ENCODE data around the gene MARVELD3.

Gene MARVELD3

DNA sequence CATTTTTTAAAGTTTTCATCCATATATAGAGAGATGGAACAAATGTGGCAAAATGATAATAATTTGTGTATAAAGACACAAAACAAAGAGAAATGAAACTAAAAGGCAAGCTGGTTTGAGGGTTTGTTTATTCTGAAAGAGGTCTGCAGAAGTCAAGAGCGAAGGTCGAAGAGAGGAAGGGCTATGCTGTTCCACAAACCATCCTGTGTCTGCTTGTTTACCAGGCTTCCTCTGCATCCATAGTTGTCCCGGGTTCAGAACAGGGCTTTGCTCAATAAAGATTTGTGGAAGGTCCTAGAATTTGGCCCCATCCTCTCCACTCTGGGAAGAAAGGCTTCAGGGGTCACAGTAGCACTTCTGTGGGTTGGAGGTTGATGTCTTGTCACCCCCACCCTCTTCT lies 2.4 kb upstream of the MARVELD3 start:
- no peak for DNase-seq (ENCODE audit: low read depth in 2 of 2)

DNA sequence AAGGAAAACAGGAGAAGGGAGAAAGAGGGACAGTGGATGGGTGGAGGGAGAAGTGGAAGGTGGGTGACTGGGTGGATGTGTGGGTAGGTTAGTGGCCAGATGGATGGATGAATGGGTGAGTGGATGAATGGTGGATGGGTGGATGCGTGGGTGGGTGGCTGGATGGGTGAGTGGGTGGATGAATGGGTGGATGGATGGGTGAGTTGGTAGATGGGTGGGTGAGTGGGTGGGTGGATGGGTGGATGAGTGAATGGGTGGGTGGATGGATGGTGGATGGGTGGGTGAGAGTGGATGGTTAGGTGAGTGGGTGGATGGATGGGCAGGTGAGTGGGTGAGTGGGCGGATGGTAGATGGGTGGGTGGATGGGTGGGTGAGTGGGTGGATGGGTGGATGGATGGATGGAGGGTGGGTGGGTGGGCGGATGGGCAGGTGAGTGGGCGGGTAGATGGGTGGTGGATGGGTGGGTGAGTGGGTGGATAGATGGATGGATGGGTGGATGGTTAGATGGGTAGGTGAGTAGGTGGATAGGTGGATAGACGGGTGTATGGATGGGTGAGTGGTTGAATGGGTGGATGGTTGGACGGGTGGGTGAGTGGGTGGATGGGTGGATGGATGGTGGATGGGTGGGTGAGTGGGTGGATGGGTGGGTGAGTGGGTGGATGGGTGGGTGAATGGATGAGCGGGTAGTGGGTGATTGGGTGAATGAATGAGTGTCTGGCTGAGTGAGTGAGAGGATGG lies 702 bp upstream of the MARVELD3 start:
- no peak for DNase-seq (ENCODE audit: low read depth in 2 of 2)

DNA sequence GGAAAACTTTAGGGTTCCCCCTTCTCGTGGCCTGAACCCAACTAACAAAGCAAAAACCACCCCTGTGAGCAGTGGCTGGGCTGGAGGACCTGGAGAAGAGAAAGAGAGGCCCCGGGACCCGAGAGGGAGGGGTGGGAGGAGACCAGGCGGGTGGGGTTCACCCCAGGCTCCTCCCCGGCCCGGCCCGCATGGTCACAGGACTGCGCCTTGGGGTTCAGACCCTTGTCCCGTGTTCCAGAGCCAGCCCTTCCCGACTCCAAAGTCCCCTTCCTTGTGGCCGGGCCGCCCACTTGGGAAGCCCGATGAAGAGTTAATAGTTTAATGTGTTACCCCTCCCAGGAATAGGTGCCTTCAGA lies 852 bp downstream of the MARVELD3 start:
- DNase-seq (ENCODE audit: low read depth in 2 of 2) = no peak

DNA sequence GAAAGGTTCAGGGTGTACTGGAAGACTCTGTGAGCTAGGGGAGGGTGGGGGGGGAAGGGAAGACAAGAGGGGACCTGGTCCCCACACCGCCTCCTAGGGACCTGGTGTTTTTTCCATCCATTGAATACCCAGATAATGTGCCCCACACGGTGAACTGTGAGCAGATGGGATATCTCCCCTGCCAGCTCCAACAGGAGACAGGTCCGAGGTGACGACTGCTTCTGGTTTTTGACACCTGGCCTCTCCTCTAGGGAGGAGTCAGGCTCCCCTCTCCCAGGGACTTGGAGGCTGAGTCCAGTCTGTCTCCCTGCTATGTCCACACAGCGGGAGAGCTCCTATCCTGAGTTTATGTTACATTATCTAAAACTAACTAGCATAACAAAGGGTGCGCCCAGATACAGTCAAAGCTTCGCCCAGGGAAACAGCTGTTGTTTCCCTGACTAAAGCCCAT lies 1.8 kb downstream of the MARVELD3 start:
- no peak for DNase-seq (ENCODE audit: low read depth in 2 of 2)

DNA sequence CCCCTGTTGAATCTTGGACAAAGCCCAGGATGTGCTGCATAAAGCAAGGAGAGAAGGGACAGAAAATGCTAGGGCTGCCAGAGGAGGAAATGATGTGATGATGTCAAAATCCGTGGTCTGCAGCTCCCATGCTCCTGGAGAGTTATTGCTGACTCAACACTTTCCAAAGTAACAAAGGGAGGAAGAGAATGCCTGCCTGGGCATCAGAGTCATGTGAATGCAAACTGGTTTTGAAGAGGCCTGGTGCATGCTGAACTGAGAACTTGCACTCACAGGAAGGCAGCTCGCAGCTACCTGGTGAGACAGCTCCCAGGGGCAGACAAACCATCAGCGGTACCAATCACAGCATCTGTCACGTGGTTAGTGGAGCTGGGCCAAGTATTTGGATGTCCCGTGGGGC lies 2.8 kb downstream of the MARVELD3 start:
- DNase-seq (ENCODE audit: low read depth in 2 of 2) = no peak

DNA sequence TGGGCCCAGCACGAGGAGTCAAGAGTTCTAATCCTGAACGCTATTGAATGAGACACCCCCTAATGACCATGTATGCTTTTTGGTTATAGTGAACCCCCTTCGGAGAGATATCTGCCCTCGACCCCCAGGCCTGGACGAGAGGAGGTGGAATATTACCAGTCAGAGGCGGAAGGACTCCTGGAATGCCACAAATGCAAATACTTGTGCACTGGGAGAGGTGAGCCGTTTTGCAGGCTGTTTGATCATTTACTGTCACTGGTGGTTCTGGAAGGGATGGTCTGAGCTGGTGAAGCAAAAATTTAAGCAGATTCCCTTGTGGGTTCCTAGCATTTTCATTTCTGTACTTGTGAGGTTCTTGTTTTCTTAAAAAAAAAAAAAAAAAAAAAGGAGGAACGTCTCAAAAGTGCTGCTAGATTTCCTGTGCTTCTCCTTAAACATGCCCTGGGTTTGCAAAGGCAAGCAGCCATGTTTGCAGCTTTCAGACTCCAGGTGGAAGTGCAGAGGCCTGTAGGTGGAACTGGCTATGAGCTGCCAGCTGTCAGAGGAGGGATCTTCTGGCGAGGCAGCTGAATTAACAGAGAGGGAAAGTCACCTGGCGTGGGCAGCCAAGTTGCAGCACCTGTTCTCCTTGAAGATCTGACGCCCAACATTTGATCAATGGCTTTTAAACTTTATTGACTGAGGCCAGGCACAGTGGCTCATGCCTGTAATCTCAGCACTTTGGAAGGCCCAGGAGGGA lies 3.5 kb downstream of the MARVELD3 start:
- no peak for DNase-seq (ENCODE audit: low read depth in 2 of 2)

DNA sequence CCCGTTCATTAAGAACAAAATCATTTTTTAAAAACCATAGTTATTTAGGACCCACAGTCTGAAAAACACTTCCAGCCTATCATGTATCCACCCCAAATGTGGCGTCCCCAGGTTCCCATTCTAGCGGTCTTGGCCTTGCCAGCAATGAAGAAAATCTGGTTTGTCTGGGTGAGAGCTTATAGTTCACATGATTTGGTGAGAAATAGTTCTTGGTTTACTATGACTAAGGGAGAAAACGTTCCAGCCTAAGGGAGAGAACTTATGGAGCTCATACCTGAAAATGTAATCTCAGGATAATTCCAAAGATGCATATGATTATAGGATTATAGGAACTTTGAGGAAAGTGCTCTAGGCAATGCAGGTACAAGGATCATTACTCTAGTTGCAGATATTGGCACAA lies 4.8 kb downstream of the MARVELD3 start:
- DNase-seq (ENCODE audit: low read depth in 2 of 2) = no peak

DNA sequence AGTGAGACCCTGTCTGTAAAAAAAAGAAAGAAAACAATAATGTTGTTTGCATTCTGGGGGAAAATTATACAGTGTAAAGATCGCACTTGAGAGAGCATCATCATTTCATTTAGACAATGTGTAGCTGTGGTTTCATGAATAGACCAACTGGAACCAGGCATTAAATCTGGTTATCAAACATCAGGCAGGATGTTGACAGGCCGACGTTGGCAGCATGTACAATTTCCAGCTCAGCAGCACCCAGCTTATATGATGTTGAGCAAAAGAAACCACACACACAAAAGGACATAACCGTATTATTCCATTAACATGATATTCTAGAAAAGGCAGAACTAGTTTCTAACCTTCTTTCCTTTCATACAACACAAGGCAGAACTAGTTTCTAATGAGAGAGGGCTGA lies 5.8 kb downstream of the MARVELD3 start:
- no peak for DNase-seq (ENCODE audit: low read depth in 2 of 2)

DNA sequence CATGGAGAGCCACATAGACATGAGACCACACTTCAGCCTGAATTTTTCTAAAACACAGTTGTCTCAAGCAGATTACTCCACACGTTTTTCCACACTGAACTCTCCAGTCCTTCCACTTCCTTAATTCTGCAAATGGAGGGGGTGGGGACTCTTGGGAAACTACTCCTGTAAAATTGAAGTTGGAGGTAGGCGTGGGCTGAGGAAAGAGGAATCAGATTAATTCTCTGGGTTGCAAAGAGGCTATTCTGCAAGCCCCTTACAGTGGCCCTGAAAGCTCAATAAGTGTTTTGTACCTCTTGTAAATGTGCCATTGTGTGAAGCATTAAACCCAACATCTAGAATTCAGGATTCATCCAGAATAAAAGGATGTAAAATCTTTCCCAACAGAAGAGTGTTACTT lies 9.6 kb downstream of the MARVELD3 start:
- DNase-seq (ENCODE audit: low read depth in 2 of 2) = no peak

DNA sequence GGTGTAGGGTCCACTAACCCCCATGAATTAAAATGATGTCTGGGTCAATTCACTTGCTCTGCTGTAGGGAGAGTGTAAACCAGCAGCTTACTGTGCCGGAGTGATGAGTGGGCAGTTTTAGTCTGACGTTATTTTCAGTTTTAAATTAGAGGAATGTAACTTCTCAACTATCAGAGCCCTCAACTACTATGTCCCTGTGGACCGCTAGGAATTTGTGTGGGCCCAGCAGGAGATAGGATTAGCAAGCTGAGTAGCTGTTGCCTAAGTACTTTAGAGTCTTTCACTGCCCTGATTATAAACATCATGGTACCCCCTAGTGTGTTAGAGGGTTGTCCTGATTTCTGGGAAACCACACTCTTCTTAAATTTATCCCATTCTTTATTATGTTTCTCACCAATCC lies 11.4 kb downstream of the MARVELD3 start:
- DNase-seq (ENCODE audit: low read depth in 2 of 2) = no peak

DNA sequence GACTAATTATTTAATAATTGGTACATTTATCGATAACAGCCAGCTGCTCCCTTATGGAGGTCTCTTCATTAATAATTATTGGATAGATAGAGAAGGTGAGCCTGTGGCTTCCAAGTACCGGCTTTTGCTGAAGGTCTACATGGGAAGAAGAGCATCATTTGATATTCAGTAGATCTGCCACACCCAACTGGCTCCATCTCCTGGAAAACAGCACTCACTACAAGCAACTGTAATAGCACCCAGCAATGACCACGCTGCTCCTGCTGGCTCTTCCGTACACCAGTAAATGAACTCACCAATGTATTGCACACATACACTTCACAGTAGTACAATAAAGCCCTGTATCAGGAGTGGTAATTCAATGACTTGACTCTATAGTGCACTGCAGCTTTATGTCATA lies 19.5 kb downstream of the MARVELD3 start:
- DNase-seq (ENCODE audit: low read depth in 2 of 2) = no peak

DNA sequence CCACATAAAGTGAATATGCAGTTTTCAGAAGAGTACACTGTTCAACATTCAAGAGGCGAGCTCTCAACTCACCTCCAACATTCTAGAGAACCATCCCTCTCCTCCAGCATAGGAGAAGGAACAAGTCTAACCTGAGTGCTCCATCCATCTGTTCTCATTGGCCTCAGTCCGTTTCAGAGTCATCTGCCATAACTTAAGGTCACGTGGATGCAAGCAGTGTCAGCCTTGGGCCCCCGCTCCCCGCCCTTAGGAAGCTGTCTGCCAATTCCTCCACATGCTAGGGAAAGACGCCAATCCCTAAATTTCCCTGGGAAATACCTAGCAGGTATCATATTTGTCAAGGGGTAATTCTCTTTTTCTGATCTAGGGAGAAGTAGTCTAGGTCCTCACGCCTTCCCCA lies 21.4 kb downstream of the MARVELD3 start:
- DNase-seq (ENCODE audit: low read depth in 2 of 2) = no peak

DNA sequence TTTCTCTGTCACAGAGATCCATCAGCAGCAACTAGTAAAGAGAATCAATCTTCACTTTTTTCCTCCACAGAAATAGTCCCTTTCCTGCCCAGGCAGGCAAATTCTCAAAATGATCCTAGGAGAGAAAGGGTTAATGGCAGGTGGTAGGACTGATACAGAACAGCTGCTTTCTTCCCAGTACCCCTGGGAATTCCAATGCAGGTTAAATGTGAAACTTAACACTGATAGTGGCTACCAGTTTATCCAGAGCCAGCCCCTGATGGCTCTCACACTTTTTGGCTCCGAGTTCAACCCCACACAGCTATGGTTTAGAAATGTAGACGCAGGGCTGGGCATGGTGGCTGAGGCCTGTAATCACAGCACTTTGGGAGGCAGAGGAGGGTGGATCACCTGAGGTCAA lies 22.2 kb downstream of the MARVELD3 start:
- DNase-seq (ENCODE audit: low read depth in 2 of 2) = no peak

DNA sequence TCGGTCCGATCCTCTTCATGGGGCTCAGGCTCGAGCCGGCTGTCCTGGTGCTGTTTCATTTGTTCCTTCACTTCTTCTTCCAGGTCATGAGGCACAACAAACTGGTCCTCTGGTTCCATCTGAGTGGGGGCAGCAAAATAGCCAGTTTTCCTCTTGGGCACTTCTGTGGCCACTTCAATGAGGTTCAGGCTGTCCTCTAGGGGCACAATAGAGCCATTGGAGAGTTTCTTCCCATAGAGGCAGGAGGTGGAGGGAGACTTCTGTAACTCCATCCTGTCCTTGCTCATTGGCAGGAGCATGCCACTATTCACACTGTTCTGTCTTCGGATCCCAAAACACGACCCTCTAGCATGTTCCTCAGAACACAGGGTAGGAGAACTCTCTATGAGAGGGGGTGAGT lies 22.9 kb downstream of the MARVELD3 start:
- DNase-seq (ENCODE audit: low read depth in 2 of 2) = no peak

DNA sequence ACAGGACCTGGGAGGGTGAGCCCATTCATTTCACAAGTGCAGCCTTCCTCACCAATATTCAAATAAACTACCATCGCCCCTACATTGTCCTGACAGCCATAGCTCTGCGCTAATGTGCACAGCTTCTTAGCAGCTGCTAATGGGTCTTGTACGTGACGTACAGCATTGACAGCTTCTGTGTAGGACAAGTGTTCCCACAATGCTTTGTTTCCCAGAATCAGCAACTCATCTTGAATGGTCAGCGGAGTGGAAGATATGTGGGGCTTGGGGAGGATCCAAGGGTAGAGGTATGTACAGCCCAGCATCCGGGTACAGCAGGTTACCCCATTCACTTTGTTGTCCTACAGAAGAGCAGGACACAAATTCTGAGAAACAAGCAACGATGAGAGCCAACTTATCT lies 23.7 kb downstream of the MARVELD3 start:
- no peak for DNase-seq (ENCODE audit: low read depth in 2 of 2)

DNA sequence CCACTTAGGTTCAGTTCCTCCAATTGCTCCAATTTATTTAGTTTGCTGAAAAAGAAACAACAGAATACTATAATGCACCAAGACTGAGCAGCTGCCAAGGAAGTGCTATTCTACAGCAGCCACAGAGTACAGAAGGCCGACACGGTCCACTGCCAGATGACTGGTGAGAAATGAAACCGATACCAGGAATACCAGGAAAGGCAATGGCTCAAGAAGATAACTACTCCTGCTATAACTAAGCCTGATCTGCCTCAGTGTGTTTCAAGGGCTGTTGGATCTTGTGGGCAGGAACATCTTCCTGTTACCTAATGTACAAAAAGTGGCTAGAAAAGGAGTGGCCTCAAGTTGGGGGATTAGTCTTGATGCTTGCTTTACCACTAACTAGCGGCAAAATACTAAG lies 32.8 kb downstream of the MARVELD3 start:
- no peak for DNase-seq (ENCODE audit: low read depth in 2 of 2)

DNA sequence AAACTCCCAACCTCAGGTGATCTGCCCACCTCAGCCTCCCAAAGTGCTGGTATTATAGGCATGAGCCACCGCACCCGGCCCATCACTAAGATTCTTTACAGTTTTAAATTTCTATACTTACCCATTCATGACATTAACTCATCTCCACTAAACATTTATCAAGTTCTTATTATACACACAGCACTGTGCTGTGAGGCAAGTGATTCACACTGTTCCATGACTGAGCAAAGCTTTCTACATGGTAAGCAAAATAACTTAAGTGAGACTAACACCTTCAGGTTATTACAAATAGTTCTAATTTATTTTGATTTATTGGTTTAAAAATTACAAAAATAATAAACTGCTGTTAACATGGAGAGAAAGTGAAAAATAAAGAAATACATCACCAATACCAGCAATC lies 33.5 kb downstream of the MARVELD3 start:
- no peak for DNase-seq (ENCODE audit: low read depth in 2 of 2)

DNA sequence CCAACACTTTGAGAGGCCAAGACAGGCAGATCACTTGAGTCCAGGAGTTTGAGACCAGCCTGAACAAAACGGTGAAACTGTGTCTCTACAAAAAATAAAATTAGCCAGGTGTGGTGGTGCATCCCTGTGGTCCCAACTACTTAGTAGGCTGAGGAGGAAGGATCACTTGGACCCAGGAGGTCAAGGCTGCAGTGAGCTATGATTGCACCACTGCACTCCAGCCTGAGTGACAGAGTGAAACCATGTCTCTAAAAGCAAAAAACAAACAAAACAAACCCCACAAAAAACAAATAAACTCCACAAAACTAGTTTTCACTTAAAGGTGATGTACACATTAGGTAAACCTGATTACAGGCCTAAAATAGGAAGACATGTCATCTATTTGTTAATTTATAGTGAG lies 40.3 kb downstream of the MARVELD3 start:
- no peak for DNase-seq (ENCODE audit: low read depth in 2 of 2)

DNA sequence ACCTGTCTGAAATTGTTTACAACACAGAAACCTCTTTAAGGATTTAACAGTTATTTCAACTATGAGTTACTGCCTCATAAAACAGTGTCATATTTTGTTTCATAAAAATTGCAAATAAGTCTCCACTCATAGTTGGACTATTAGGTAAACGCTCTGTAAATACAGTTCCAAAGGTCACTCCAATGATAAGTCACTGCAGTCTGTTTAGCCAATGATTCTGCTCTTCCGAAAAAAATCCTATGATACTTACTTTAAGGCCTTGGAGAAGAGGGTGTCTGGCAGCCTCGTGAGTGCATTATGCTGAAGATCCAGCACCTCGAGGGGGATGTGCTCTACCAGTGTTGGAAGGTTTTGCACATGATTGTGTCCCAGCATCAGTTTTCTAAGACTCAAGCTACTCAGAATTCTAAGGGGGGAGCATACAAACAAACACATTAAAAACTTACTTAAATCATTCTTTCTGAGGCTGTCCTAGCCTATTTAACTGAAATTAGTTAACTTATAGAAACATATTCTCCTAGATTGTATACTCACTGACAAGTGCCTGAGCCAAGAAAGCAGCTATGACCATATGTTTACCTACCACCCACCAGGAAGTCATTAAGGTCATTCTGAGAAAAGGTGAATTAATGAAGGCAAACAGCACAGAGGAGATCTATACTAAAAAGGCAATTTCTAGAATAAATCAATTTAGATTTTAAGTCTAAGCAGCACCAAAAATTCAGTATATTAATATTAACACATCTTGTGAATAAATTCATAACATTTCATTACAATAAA lies 41.1 kb downstream of the MARVELD3 start:
- no peak for DNase-seq (ENCODE audit: low read depth in 2 of 2)

DNA sequence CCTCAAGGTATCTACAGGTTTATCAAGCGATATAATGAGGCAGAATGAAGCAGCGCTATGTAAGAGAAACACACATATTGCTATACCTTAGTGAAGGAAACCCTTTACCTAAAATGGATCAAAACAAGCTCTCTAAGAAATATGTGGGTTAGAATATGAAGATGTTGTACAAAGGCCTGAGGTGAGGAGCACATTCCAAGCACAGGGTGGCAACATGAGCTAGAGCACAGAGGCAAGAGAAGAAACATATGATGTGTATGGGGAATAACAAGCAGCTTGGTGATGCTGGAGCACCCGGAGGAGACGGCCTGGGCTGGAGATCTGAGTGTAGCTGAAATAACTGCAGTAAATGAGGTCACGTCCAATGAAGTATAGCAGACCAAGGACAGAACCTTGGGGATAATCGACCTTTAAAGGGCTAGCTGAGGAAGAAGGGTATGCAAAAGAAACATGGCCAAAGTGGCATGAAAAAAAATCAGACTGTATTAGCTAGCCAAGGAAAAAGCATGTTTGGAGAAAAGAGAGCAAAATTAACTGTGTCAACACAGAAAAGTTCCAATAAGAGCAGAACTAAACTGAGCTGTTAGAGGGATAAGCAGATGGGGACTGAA lies 44.0 kb downstream of the MARVELD3 start:
- DNase-seq (ENCODE audit: low read depth in 2 of 2) = no peak

DNA sequence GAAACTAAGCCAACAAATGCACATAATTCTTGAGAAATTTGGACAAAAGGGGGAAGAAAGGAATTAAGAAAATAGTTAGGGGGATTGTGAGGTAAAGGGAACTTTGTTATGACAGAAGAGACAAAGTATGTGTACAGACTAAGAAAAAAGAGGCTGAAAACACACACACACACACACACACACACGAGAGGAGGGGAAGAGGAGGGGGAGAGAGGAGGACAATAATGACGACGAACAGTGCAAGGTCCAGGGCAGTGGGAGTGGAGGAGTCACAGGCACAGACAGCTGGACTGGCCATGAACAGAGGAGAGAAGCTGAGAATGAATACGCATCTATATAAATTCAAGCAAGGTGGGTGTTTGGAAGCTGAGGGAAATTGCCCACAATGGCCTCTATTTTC lies 44.6 kb downstream of the MARVELD3 start:
- no peak for DNase-seq (ENCODE audit: low read depth in 2 of 2)

DNA sequence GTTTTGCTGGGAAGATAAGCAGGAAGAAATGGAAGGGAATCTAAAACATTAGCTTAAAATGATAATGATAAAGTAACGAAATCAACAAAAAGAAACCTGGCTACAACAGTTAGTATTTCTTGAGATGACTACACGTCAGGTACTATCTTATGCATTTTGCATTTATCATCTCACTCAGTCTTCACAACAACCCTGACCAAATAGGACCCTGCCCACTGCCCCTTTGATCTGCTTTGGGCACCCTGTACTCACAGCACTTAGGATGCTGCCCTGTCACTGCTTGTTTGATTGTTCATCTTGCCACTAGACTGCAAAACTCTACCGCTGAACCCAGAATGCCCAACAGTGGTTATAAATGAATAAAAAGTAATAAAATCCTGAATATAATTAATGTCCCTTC lies 45.2 kb downstream of the MARVELD3 start:
- no peak for DNase-seq (ENCODE audit: low read depth in 2 of 2)
